ENCODE data around the gene LOXL1.

The LOXL1 gene

GRCh38 chr15:73901126-73901810, 25.0 kb upstream of the LOXL1 start:
- H3K4me3 ChIP-seq (ENCODE audit: low read depth, low read length) = no peak overlapping the region
- H3K36me3 ChIP-seq (ENCODE audit: control insufficient read depth, insufficient read depth, low read length) = no peaks in the 10 kb centered on the region
- H3K4me1 ChIP-seq (ENCODE audit: control insufficient read depth, insufficient read depth, low read length) = peaks cover 15% of the 10 kb centered on the region; the same call in 1 of the 2 replicates
- no peak overlapping the region for H3K9ac ChIP-seq (ENCODE audit: low read length)
- H3K9me3 ChIP-seq (ENCODE audit: control insufficient read depth, insufficient read depth, low read depth, low read length) = no peaks in the 10 kb centered on the region
- H3K27me3 ChIP-seq (ENCODE audit: control insufficient read depth, insufficient read depth, low read length) = no peaks in the 10 kb centered on the region
- no peak overlapping the region for H3K27ac ChIP-seq (ENCODE audit: low read depth, low read length)

- Histone ChIP-seq H3K9me3 (ENCODE audit: control insufficient read depth, insufficient read depth, low read depth, low read length) (no peaks in the 10 kb centered on the region), H3K4me3 (ENCODE audit: low read depth, low read length) (no peak overlapping the region), H3K27ac (ENCODE audit: low read depth, low read length) (no peak overlapping the region), H3K27me3 (ENCODE audit: control insufficient read depth, insufficient read depth, low read length) (no peaks in the 10 kb centered on the region), H3K4me1 (ENCODE audit: control insufficient read depth, insufficient read depth, low read length) (peaks cover 15% of the 10 kb centered on the region; the same call in 1 of the 2 replicates), H3K36me3 (ENCODE audit: control insufficient read depth, insufficient read depth, low read length) (no peaks in the 10 kb centered on the region), H3K9ac (ENCODE audit: low read length) (no peak overlapping the region)
Measured at GRCh38 chr15:73902121-73903020, 23.9 kb upstream of the LOXL1 start.

GRCh38 chr15:73904026-73904815, 22.0 kb upstream of the LOXL1 start:
- Histone ChIP-seq H3K27me3 (ENCODE audit: control insufficient read depth, insufficient read depth, low read length) (no peaks in the 10 kb centered on the region), H3K4me3 (ENCODE audit: low read depth, low read length) (no peak overlapping the region), H3K27ac (ENCODE audit: low read depth, low read length) (no peak overlapping the region), H3K9ac (ENCODE audit: low read length) (no peak overlapping the region), H3K9me3 (ENCODE audit: control insufficient read depth, insufficient read depth, low read depth, low read length) (no peaks in the 10 kb centered on the region), H3K36me3 (ENCODE audit: control insufficient read depth, insufficient read depth, low read length) (no peaks in the 10 kb centered on the region), H3K4me1 (ENCODE audit: control insufficient read depth, insufficient read depth, low read length) (peaks cover 8% of the 10 kb centered on the region; the same call in 1 of the 2 replicates)

GRCh38 chr15:73905225-73905827, 20.9 kb upstream of the LOXL1 start:
- H3K9ac ChIP-seq (ENCODE audit: low read length) = no peak overlapping the region
- H3K9me3 ChIP-seq (ENCODE audit: control insufficient read depth, insufficient read depth, low read depth, low read length) = no peaks in the 10 kb centered on the region
- no peaks in the 10 kb centered on the region for H3K27me3 ChIP-seq (ENCODE audit: control insufficient read depth, insufficient read depth, low read length)

GRCh38 chr15:73906346-73907034, 19.8 kb upstream of the LOXL1 start:
- peaks cover 14% of the 10 kb centered on the region; the same call in 1 of the 2 replicates for H3K4me1 ChIP-seq (ENCODE audit: control insufficient read depth, insufficient read depth, low read length)
- H3K36me3 ChIP-seq (ENCODE audit: control insufficient read depth, insufficient read depth, low read length) = no peaks in the 10 kb centered on the region
- no peak overlapping the region for H3K9ac ChIP-seq (ENCODE audit: low read length)
- no peaks in the 10 kb centered on the region for H3K27me3 ChIP-seq (ENCODE audit: control insufficient read depth, insufficient read depth, low read length)
- no peaks in the 10 kb centered on the region for H3K9me3 ChIP-seq (ENCODE audit: control insufficient read depth, insufficient read depth, low read depth, low read length)
- no peak overlapping the region for H3K27ac ChIP-seq (ENCODE audit: low read depth, low read length)
- H3K4me3 ChIP-seq (ENCODE audit: low read depth, low read length) = no peak overlapping the region

More at GRCh38 chr15:73905225-73905827, 20.9 kb upstream of the LOXL1 start:
- H3K27ac ChIP-seq (ENCODE audit: low read depth, low read length) = no peak overlapping the region
- H3K36me3 ChIP-seq (ENCODE audit: control insufficient read depth, insufficient read depth, low read length) = no peaks in the 10 kb centered on the region
- no peak overlapping the region for H3K4me3 ChIP-seq (ENCODE audit: low read depth, low read length)
- peaks cover 9% of the 10 kb centered on the region; the same call in 1 of the 2 replicates for H3K4me1 ChIP-seq (ENCODE audit: control insufficient read depth, insufficient read depth, low read length)

GRCh38 chr15:73907035-73907408, 19.2 kb upstream of the LOXL1 start:
- no peaks in the 10 kb centered on the region for H3K36me3 ChIP-seq (ENCODE audit: control insufficient read depth, insufficient read depth, low read length)
- H3K9ac ChIP-seq (ENCODE audit: low read length) = no peak overlapping the region
- H3K27me3 ChIP-seq (ENCODE audit: control insufficient read depth, insufficient read depth, low read length) = no peaks in the 10 kb centered on the region
- H3K4me1 ChIP-seq (ENCODE audit: control insufficient read depth, insufficient read depth, low read length) = peaks cover 14% of the 10 kb centered on the region; the same call in 1 of the 2 replicates
- H3K27ac ChIP-seq (ENCODE audit: low read depth, low read length) = no peak overlapping the region
- H3K9me3 ChIP-seq (ENCODE audit: control insufficient read depth, insufficient read depth, low read depth, low read length) = no peaks in the 10 kb centered on the region
- H3K4me3 ChIP-seq (ENCODE audit: low read depth, low read length) = no peak overlapping the region

GRCh38 chr15:73908030-73908821, 18.0 kb upstream of the LOXL1 start:
- no peaks in the 10 kb centered on the region for H3K9me3 ChIP-seq (ENCODE audit: control insufficient read depth, insufficient read depth, low read depth, low read length)
- H3K27me3 ChIP-seq (ENCODE audit: control insufficient read depth, insufficient read depth, low read length) = no peaks in the 10 kb centered on the region
- H3K4me3 ChIP-seq (ENCODE audit: low read depth, low read length) = no peak overlapping the region
- H3K9ac ChIP-seq (ENCODE audit: low read length) = no peak overlapping the region
- no peaks in the 10 kb centered on the region for H3K36me3 ChIP-seq (ENCODE audit: control insufficient read depth, insufficient read depth, low read length)
- H3K4me1 ChIP-seq (ENCODE audit: control insufficient read depth, insufficient read depth, low read length) = peaks cover 6% of the 10 kb centered on the region; the same call in 1 of the 2 replicates
- no peak overlapping the region for H3K27ac ChIP-seq (ENCODE audit: low read depth, low read length)

GRCh38 chr15:73908822-73909122, 17.5 kb upstream of the LOXL1 start:
- Histone ChIP-seq H3K4me1 (ENCODE audit: control insufficient read depth, insufficient read depth, low read length) (peaks cover 5% of the 10 kb centered on the region; the same call in 1 of the 2 replicates), H3K36me3 (ENCODE audit: control insufficient read depth, insufficient read depth, low read length) (no peaks in the 10 kb centered on the region), H3K9me3 (ENCODE audit: control insufficient read depth, insufficient read depth, low read depth, low read length) (no peaks in the 10 kb centered on the region), H3K9ac (ENCODE audit: low read length) (no peak overlapping the region), H3K27ac (ENCODE audit: low read depth, low read length) (no peak overlapping the region), H3K4me3 (ENCODE audit: low read depth, low read length) (no peak overlapping the region), H3K27me3 (ENCODE audit: control insufficient read depth, insufficient read depth, low read length) (no peaks in the 10 kb centered on the region)

GRCh38 chr15:73909651-73910050, 16.6 kb upstream of the LOXL1 start:
- Histone ChIP-seq H3K27me3 (ENCODE audit: control insufficient read depth, insufficient read depth, low read length) (no peaks in the 10 kb centered on the region), H3K4me3 (ENCODE audit: low read depth, low read length) (no peak overlapping the region), H3K4me1 (ENCODE audit: control insufficient read depth, insufficient read depth, low read length) (peaks cover 5% of the 10 kb centered on the region; the same call in 1 of the 2 replicates)

More at GRCh38 chr15:73909651-73910050, 16.6 kb upstream of the LOXL1 start:
- Histone ChIP-seq H3K36me3 (ENCODE audit: control insufficient read depth, insufficient read depth, low read length) (no peaks in the 10 kb centered on the region), H3K27ac (ENCODE audit: low read depth, low read length) (no peak overlapping the region), H3K9me3 (ENCODE audit: control insufficient read depth, insufficient read depth, low read depth, low read length) (no peaks in the 10 kb centered on the region), H3K9ac (ENCODE audit: low read length) (no peak overlapping the region)

All from HUES6 (cell line).